CD14-positive monocyte (primary cell): ENCODE data around the gene VILL. TPM values are rescaled to one million over a fixed set of nuclear protein-coding genes. Genes with fewer than 3 reads are reported as not detected.

Experiments
- DNase-seq, 3 donors: peaks; one replicate each; pipeline ENCODE4 v3.0.0-alpha.2; 2011 to 2022
- H2AFZ ChIP-seq: 2 replicates; pipeline ENCODE4 v1.6.0; 2012; ENCODE audit warnings: mild to moderate bottlenecking, low read depth, low read length, inconsistent platforms; ENCODE audit not compliant: insufficient read depth, poor library complexity, severe bottlenecking
- H3K27ac ChIP-seq, 2 donors: 1 replicate in 1 of 2; 2 replicates in 1 of 2; pipeline ENCODE4 v1.5.1; 2012 to 2013; ENCODE audit warnings: low read length in 2 of 2, control low read depth in 1 of 2, inconsistent platforms in 1 of 2, low read depth in 1 of 2, mild to moderate bottlenecking in 1 of 2
- H3K27me3 ChIP-seq, 2 donors: one replicate each; pipeline versions ENCODE4 v1.6.0 to v1.6.1; 2011 to 2013; ENCODE audit warnings: low read length in 2 of 2; ENCODE audit not compliant: control insufficient read depth in 2 of 2, insufficient read depth in 2 of 2
- H3K36me3 ChIP-seq, 2 donors: replicated peaks in 1 of 2; 1 replicate in 1 of 2; 2 replicates in 1 of 2; pipeline versions ENCODE4 v1.5.1 to v1.6.1; 2012 to 2013; ENCODE audit warnings: low read length in 2 of 2, control low read depth in 1 of 2, inconsistent platforms in 1 of 2, mild to moderate bottlenecking in 1 of 2; ENCODE audit not compliant: insufficient read depth in 2 of 2, control insufficient read depth in 1 of 2
- H3K4me1 ChIP-seq, 2 donors: 1 replicate in 1 of 2; 2 replicates in 1 of 2; pipeline versions ENCODE4 v1.5.1 to v1.6.1; 2012 to 2013; ENCODE audit warnings: low read length in 2 of 2, control low read depth in 1 of 2, inconsistent platforms in 1 of 2, mild to moderate bottlenecking in 1 of 2, moderate library complexity in 1 of 2; ENCODE audit not compliant: insufficient read depth in 2 of 2, control insufficient read depth in 1 of 2
- H3K4me2 ChIP-seq: replicated peaks from 2 replicates; pipeline ENCODE3; 2012; ENCODE audit warnings: low read length, moderate library complexity, mild to moderate bottlenecking; ENCODE audit not compliant: poor library complexity, severe bottlenecking; ENCODE audit errors: extremely low read depth
- H3K4me3 ChIP-seq, 3 experiments: fragments of 200-600 bp in 1 of 3; sonication (generic) in 1 of 3; replicated peaks in 1 of 3; 1 replicate in 2 of 3; 2 replicates in 1 of 3; pipeline ENCODE4 v1.5.1; 2011 to 2013; ENCODE audit warnings: low read length in 3 of 3, mild to moderate bottlenecking in 3 of 3, control low read depth in 2 of 3, low read depth in 2 of 3, inconsistent platforms in 1 of 3, moderate library complexity in 1 of 3
- H3K79me2 ChIP-seq: 2 replicates; pipeline ENCODE4 v1.6.0; 2012; ENCODE audit warnings: mild to moderate bottlenecking, control low read depth, inconsistent platforms, low read length, moderate library complexity; ENCODE audit not compliant: insufficient read depth
- H3K9ac ChIP-seq: 2 replicates; pipeline ENCODE4 v1.6.0; 2017; ENCODE audit warnings: low read length, mild to moderate bottlenecking; ENCODE audit not compliant: insufficient read depth, poor library complexity, severe bottlenecking
- H3K9me3 ChIP-seq, 2 donors: replicated peaks in 1 of 2; 1 replicate in 1 of 2; 2 replicates in 1 of 2; pipeline versions ENCODE4 v1.5.1 to v1.6.1; 2012 to 2013; ENCODE audit warnings: low read length in 2 of 2, control low read depth in 1 of 2; ENCODE audit not compliant: control insufficient read depth in 1 of 2, insufficient read depth in 1 of 2
- H4K20me1 ChIP-seq: 2 replicates; pipeline ENCODE4 v1.6.0; 2012; ENCODE audit warnings: mild to moderate bottlenecking, low read length, control low read depth, moderate library complexity; ENCODE audit not compliant: insufficient read depth
- H3K27ac Mint-ChIP-seq, 7 donors: one replicate each; pipeline ENCODE4 v1.8.0; 2020; ENCODE audit warnings: mild to moderate bottlenecking in 7 of 7, mixed read lengths in 7 of 7, moderate library complexity in 6 of 7, inconsistent platforms in 2 of 7
- H3K27me3 Mint-ChIP-seq, 3 donors: one replicate each; pipeline ENCODE4 v1.8.0; 2021 to 2022; ENCODE audit warnings: low read depth in 3 of 3, mild to moderate bottlenecking in 3 of 3, mixed read lengths in 3 of 3, moderate library complexity in 3 of 3, inconsistent platforms in 1 of 3
- H3K36me3 Mint-ChIP-seq, 2 donors: one replicate each; pipeline ENCODE4 v1.8.0; 2020; ENCODE audit warnings: mixed read lengths in 2 of 2, inconsistent platforms in 1 of 2, mild to moderate bottlenecking in 1 of 2
- H3K4me1 Mint-ChIP-seq: one replicate; pipeline ENCODE4 v1.8.0; 2020; ENCODE audit warnings: mild to moderate bottlenecking, mixed read lengths
- H3K4me3 Mint-ChIP-seq, 2 donors: one replicate each; pipeline ENCODE4 v1.8.0; 2020; ENCODE audit warnings: mild to moderate bottlenecking in 2 of 2, mixed read lengths in 2 of 2, moderate library complexity in 1 of 2
- H3K9me3 Mint-ChIP-seq, 7 donors: one replicate each; pipeline ENCODE4 v1.8.0; 2020 to 2022; ENCODE audit warnings: mixed read lengths in 7 of 7, mild to moderate bottlenecking in 6 of 7, moderate library complexity in 6 of 7, inconsistent platforms in 2 of 7
- WGBS: methylation state at CpG from one replicate; pipeline ENCODE4 v1.1.5; 2013; ENCODE audit warnings: missing lambda C conversion rate; ENCODE audit not compliant: insufficient coverage; 5-methylcytosine and 5-hydroxymethylcytosine counted together
- intact Hi-C, 2 donors: fragments of 100-400 bp; cut with micrococcal nuclease; formaldehyde crosslinking; loops; one replicate each; pipeline versions ENCODE4 v1.15.0 to v1.15.1; 2023
- polyA plus RNA-seq, 3 donors: library from polyadenylated mRNA; depleted of rRNA in 1 of 3; unstranded in 2 of 3; stranded (reverse) in 1 of 3; fragments of 300-500 nt in 2 of 3; fragments of >200 nt in 1 of 3; fragmentation: Illumina TruSeq in 2 of 3; gene quantifications; 1 replicate in 2 of 3; 2 replicates in 1 of 3; pipeline ENCODE4 v1.2.3, GENCODE V29; 2012 to 2021
- TF ChIP-seq, protein P1 (sequence below): fragments of 200-600 bp; IDR thresholded peaks from one replicate; pipeline ENCODE4 v1.8.0; 2022; ENCODE audit warnings: antibody characterized with exemption, mild to moderate bottlenecking

Gene VILL
- polyA plus RNA-seq, 3 donors, result 4.4 to 29.1 (median 7.4) TPM

DNA sequence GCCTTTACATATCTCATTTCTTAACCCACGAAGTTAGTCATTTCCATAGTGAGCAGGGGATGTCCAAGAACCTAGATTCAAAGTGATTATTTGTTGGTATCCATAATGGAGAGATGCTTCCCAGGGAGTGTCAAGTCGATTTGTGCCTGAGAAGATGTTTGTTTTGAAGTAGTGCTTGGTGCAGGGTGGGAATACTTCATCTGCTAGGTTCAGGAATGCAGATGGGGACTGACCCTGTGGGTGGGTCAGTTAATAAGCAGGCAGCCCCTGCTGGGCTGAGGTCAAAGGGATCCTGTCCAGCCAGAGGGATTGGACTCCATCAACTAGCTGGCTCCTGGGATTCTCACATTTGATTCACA lies 44.1 kb upstream of the VILL start:
- Histone ChIP-seq H3K36me3 (no peaks in the 10 kb centered on the region), H3K9ac (no peak overlapping the region), H3K27me3 (no peaks in the 10 kb centered on the region), H3K9me3 (no peaks in the 10 kb centered on the region), H4K20me1 (no peaks in the 10 kb centered on the region), H2AFZ (no peak overlapping the region), H3K4me1 (peaks cover 10 to 18% of the 10 kb centered on the region in 2 donors), H3K4me2 (no peak overlapping the region), H3K27ac (no peak overlapping the region), H3K4me3 (no peak overlapping the region), H3K79me2 (no peaks in the 10 kb centered on the region)
- Mint-ChIP-seq H3K36me3 (peaks cover 0 to 3% of the 10 kb centered on the region in 2 donors), H3K27me3 (peaks cover 0 to 3% (median 0%) of the 10 kb centered on the region in 3 donors), H3K27ac (no peak overlapping the region), H3K4me3 (no peak overlapping the region), H3K9me3 (no peaks in the 10 kb centered on the region), H3K4me1 (peaks cover 25% of the 10 kb centered on the region)
- intact Hi-C loops, result no loop called here
- 80% methylated on average over 1 of the region's 2 CpGs for WGBS
- TF ChIP-seq, protein P1, sequence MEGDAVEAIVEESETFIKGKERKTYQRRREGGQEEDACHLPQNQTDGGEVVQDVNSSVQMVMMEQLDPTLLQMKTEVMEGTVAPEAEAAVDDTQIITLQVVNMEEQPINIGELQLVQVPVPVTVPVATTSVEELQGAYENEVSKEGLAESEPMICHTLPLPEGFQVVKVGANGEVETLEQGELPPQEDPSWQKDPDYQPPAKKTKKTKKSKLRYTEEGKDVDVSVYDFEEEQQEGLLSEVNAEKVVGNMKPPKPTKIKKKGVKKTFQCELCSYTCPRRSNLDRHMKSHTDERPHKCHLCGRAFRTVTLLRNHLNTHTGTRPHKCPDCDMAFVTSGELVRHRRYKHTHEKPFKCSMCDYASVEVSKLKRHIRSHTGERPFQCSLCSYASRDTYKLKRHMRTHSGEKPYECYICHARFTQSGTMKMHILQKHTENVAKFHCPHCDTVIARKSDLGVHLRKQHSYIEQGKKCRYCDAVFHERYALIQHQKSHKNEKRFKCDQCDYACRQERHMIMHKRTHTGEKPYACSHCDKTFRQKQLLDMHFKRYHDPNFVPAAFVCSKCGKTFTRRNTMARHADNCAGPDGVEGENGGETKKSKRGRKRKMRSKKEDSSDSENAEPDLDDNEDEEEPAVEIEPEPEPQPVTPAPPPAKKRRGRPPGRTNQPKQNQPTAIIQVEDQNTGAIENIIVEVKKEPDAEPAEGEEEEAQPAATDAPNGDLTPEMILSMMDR, result no peak
- no peak for DNase-seq

DNA sequence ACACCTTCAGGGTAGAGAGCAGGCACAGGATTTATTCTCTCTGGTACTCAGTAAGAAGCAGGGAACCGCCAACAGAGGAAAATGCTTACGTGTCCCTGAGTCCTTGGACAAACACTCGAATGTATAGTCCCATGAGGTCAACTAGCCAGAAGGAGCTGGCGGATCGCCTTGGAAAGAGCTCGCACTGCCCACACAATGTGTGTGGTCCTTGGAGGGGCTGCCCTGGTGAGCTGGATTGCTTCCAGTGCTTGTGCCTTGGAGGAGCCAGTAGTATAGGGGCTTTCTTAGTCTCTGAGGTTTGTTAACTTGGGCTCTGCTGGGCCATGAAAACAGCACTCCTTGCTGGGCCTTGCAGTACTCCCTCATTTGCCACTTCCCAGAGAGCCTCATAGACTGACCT lies 40.7 kb upstream of the VILL start:
- Mint-ChIP-seq H3K4me1 (peaks cover 26% of the 10 kb centered on the region), H3K4me3 (no peak overlapping the region), H3K9me3 (no peaks in the 10 kb centered on the region), H3K27me3 (peaks cover 0 to 1% (median 0%) of the 10 kb centered on the region in 3 donors), H3K27ac (no peak overlapping the region), H3K36me3 (peaks cover 0 to 5% of the 10 kb centered on the region in 2 donors)
- Histone ChIP-seq H3K9me3 (no peaks in the 10 kb centered on the region), H3K4me1 (peaks cover 15 to 24% of the 10 kb centered on the region in 2 donors), H3K79me2 (no peaks in the 10 kb centered on the region), H3K4me3 (no peak overlapping the region), H3K4me2 (no peak overlapping the region), H2AFZ (no peak overlapping the region), H4K20me1 (no peaks in the 10 kb centered on the region), H3K36me3 (no peaks in the 10 kb centered on the region), H3K9ac (no peak overlapping the region), H3K27ac (no peak overlapping the region), H3K27me3 (no peaks in the 10 kb centered on the region)
- intact Hi-C loops, result no loop called here
- no peak for DNase-seq
- TF ChIP-seq, protein P1, result no peak
- 100% methylated on average over 6 of the region's 6 CpGs for WGBS
